ENCODE results near the gene CREB5. TPM values are rescaled to one million over a fixed set of nuclear protein-coding genes. Genes with fewer than 3 reads are reported as not detected.

Gene CREB5
- total and polyA plus RNA-seq, 2 experiments from 2014 or later: 2.4 to 4.4 TPM

- TF ChIP-seq ETS1 (IDR thresholded peaks at IDR 0.05): no peak
- no peak for TF ChIP-seq JUNB (IDR thresholded peaks at IDR 0.05; ENCODE audit: unreplicated experiment)
- no peak for TF ChIP-seq EZH2phosphoT487 (IDR thresholded peaks at IDR 0.05; ENCODE audit: unreplicated experiment)
Observed at GRCh38 chr7:28573059-28573553, 160.8 kb downstream of the CREB5 start (continued).

- Mint-ChIP-seq H3K4me1 (peaks cover 31% of the 10 kb centered on the region), H3K27me3 (ENCODE audit: insufficient read depth, low read depth, poor library complexity) (peaks cover 1% of the 10 kb centered on the region), H3K9me3 (no peaks in the 10 kb centered on the region), H3K36me3 (ENCODE audit: low read depth) (no peaks in the 10 kb centered on the region), H3K27ac (no peak overlapping the region), H3K4me3 (no peak overlapping the region)
- Histone ChIP-seq H3K79me2 (replicated peaks; ENCODE audit: insufficient read depth) (no peaks in the 10 kb centered on the region), H3K27ac (ENCODE audit: low read depth) (no peak overlapping the region), H3K4me1 (ENCODE audit: insufficient read depth) (peaks cover 21% of the 10 kb centered on the region), H2AFZ (peak overlapping the region; percentile 63; the same call in 1 of the 2 replicates), H3F3A (replicated peaks; ENCODE audit: low read depth) (no peaks in the 10 kb centered on the region), H4K20me1 (replicated peaks; ENCODE audit: insufficient read depth) (no peaks in the 10 kb centered on the region), H3K27me3 (ENCODE audit: insufficient read depth) (no peaks in the 10 kb centered on the region), H3K9me2 (ENCODE audit: insufficient read depth) (peaks cover 9% of the 10 kb centered on the region; the same call in 1 of the 2 replicates), H3K4me2 (no peak overlapping the region), H3K4me3 (no peak overlapping the region), H3K36me3 (ENCODE audit: insufficient read depth) (no peaks in the 10 kb centered on the region)
- DNase-seq (ENCODE audit: low spot score): no peak
- no peak for ATAC-seq
- no peak for TF ChIP-seq CREB1 (CRISPR knock-in tag; IDR thresholded peaks at IDR 0.05; ENCODE audit: low read depth)
- no peak for TF ChIP-seq STAT1 (IDR thresholded peaks at IDR 0.05; ENCODE audit: unreplicated experiment)
- no peak for TF ChIP-seq CTCF (conservative IDR thresholded peaks at IDR 0.05; ENCODE audit: low read depth in 2 of 2)
- TF ChIP-seq ZNF114 (CRISPR knock-in tag; IDR thresholded peaks at IDR 0.05): no peak
- no peak for TF ChIP-seq EZH2phosphoT487 (IDR thresholded peaks at IDR 0.05; ENCODE audit: unreplicated experiment)
- no peak for TF ChIP-seq ZNF462 (CRISPR knock-in tag; IDR thresholded peaks at IDR 0.05)
- no peak for TF ChIP-seq ETS1 (IDR thresholded peaks at IDR 0.05)
- no peak for TF ChIP-seq ZNF331 (CRISPR knock-in tag; IDR thresholded peaks at IDR 0.05; ENCODE audit: low read depth)
- TF ChIP-seq EZH2 (IDR thresholded peaks at IDR 0.05; ENCODE audit: low read depth, unreplicated experiment): no peak
Observed at GRCh38 chr7:28573651-28574301, 161.5 kb downstream of the CREB5 start.
